ENCODE data around the gene CYFIP2.

- TF ChIP-seq ZNF221 (tag by site-specific recombination; IDR thresholded peaks at IDR 0.05; ENCODE audit: borderline replicate concordance) (no peak), ZSCAN23 (tag by site-specific recombination; IDR thresholded peaks at IDR 0.05) (no peak), PATZ1 (tag by site-specific recombination; IDR thresholded peaks at IDR 0.05) (no peak), ZNF560 (tag by site-specific recombination; IDR thresholded peaks at IDR 0.05; ENCODE audit: borderline replicate concordance) (no peak), CTCF (tag by site-specific recombination; IDR thresholded peaks at IDR 0.05) (no peak), ZNF184 (tag by site-specific recombination; IDR thresholded peaks at IDR 0.05) (no peak), IKZF3 (tag by site-specific recombination; IDR thresholded peaks at IDR 0.05) (no peak)
Observed at GRCh38 chr5:157369507-157369906, 103.6 kb downstream of the CYFIP2 start.
